Measurements from ENCODE around the gene LIPM. TPM values are rescaled to one million over a fixed set of nuclear protein-coding genes. Genes with fewer than 3 reads are reported as not detected.
A peak's percentile ranks its signal among the peaks of the same experiment; 100 is the strongest.

LIPM gene
- total RNA-seq, 1 donor from 2014 or later: not detected

- DNase-seq: no peak
- intact Hi-C loops (cut with micrococcal nuclease): no loop called here
- peak; percentile 70 for TF ChIP-seq CTCF (IDR thresholded peaks at IDR 0.05; ENCODE audit: borderline replicate concordance)
- Histone ChIP-seq H3K27ac (replicated peaks) (no peak overlapping the region), H3K9me3 (replicated peaks) (no peaks in the 10 kb centered on the region), H3K27me3 (ENCODE audit: low read depth) (peaks cover 21% of the 10 kb centered on the region), H3K36me3 (no peaks in the 10 kb centered on the region), H3K4me3 (no peak overlapping the region), H3K4me1 (no peaks in the 10 kb centered on the region)
Observed at GRCh38 chr10:88810196-88810961, 7.8 kb downstream of the LIPM start.

GRCh38 chr10:88813200-88813599, 10.7 kb downstream of the LIPM start:
- no peaks in the 10 kb centered on the region for H3K4me1 ChIP-seq
- no peak overlapping the region for H3K27ac ChIP-seq (replicated peaks)
- intact Hi-C loops (cut with micrococcal nuclease): no loop called here
- no peaks in the 10 kb centered on the region for H3K36me3 ChIP-seq
- H3K4me3 ChIP-seq: no peak overlapping the region
- no peak for DNase-seq
- TF ChIP-seq CTCF (IDR thresholded peaks at IDR 0.05; ENCODE audit: borderline replicate concordance): no peak
- peaks cover 21% of the 10 kb centered on the region for H3K27me3 ChIP-seq (ENCODE audit: low read depth)
- H3K9me3 ChIP-seq (replicated peaks): no peaks in the 10 kb centered on the region

GRCh38 chr10:88819290-88819689, 16.8 kb downstream of the LIPM start:
- Histone ChIP-seq H3K4me3 (no peak overlapping the region), H3K27me3 (ENCODE audit: low read depth) (no peaks in the 10 kb centered on the region), H3K4me1 (no peaks in the 10 kb centered on the region), H3K36me3 (no peaks in the 10 kb centered on the region), H3K27ac (replicated peaks) (no peak overlapping the region), H3K9me3 (replicated peaks) (no peaks in the 10 kb centered on the region)
- DNase-seq: no peak
- TF ChIP-seq CTCF (IDR thresholded peaks at IDR 0.05; ENCODE audit: borderline replicate concordance): no peak
- intact Hi-C loops (cut with micrococcal nuclease): no loop called here

GRCh38 chr10:88820748-88821401, 18.3 kb downstream of the LIPM start:
- H3K4me3 ChIP-seq: no peak overlapping the region
- no peak for DNase-seq
- H3K27ac ChIP-seq (replicated peaks): no peak overlapping the region
- no peaks in the 10 kb centered on the region for H3K27me3 ChIP-seq (ENCODE audit: low read depth)
- no peak for TF ChIP-seq CTCF (IDR thresholded peaks at IDR 0.05; ENCODE audit: borderline replicate concordance)
- H3K9me3 ChIP-seq (replicated peaks): no peaks in the 10 kb centered on the region
- intact Hi-C loops (cut with micrococcal nuclease): no loop called here
- H3K4me1 ChIP-seq: no peaks in the 10 kb centered on the region
- no peaks in the 10 kb centered on the region for H3K36me3 ChIP-seq

- DNase-seq: no peak
- TF ChIP-seq CTCF (IDR thresholded peaks at IDR 0.05; ENCODE audit: borderline replicate concordance): no peak
- H3K4me1 ChIP-seq: no peaks in the 10 kb centered on the region
Observed at GRCh38 chr10:88826388-88826787, 23.9 kb downstream of the LIPM start.

More at GRCh38 chr10:88826388-88826787, 23.9 kb downstream of the LIPM start:
- H3K36me3 ChIP-seq: no peaks in the 10 kb centered on the region
- H3K4me3 ChIP-seq: no peak overlapping the region
- H3K27me3 ChIP-seq (ENCODE audit: low read depth): peaks cover 19% of the 10 kb centered on the region
- H3K27ac ChIP-seq (replicated peaks): no peak overlapping the region
- H3K9me3 ChIP-seq (replicated peaks): no peaks in the 10 kb centered on the region
- intact Hi-C loops (cut with micrococcal nuclease): no loop called here
